ENCODE measurements around the gene KIAA2012.

DNA sequence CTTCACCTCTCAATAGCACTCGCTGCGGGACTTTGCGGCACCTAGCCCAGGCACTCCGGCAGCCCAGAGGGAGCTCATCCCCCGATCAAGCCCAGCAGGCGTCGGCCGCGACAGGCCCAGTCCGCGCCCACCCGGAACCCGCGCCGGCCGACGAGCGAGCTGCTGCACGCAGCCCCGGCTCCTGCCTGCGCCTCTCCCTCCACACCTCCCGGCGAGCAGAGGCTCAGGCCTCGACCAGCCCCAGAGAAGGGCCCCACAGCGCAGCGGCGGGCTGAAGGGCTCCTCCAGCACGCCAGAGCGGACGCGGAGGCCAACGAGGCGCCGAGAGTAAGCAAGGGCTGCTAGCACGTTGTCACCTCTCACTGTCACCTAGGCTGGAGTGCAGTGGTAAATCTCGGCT lies 63.5 kb downstream of the KIAA2012 start:
- TF ChIP-seq POLR2A (IDR thresholded peaks at IDR 0.05) (no peak), POLR2AphosphoS5 (IDR thresholded peaks at IDR 0.05) (no peak)
- TF ChIP-seq, protein P1, sequence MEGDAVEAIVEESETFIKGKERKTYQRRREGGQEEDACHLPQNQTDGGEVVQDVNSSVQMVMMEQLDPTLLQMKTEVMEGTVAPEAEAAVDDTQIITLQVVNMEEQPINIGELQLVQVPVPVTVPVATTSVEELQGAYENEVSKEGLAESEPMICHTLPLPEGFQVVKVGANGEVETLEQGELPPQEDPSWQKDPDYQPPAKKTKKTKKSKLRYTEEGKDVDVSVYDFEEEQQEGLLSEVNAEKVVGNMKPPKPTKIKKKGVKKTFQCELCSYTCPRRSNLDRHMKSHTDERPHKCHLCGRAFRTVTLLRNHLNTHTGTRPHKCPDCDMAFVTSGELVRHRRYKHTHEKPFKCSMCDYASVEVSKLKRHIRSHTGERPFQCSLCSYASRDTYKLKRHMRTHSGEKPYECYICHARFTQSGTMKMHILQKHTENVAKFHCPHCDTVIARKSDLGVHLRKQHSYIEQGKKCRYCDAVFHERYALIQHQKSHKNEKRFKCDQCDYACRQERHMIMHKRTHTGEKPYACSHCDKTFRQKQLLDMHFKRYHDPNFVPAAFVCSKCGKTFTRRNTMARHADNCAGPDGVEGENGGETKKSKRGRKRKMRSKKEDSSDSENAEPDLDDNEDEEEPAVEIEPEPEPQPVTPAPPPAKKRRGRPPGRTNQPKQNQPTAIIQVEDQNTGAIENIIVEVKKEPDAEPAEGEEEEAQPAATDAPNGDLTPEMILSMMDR (IDR thresholded peaks at IDR 0.05): no peak

Data from prostate gland (tissue), 2 donors.